GM12878 (cell line): ENCODE data around the gene LSP1.

Source experiments
- GABPA ChIP-seq: IDR thresholded peaks from 2 replicates; pipeline ENCODE4 v1.6.1; 2014; ENCODE audit warnings: antibody characterized with exemption, low read depth, mild to moderate bottlenecking, inconsistent platforms
- NFYB ChIP-seq: IDR thresholded peaks from 2 replicates; pipeline ENCODE4 v1.6.1; 2011; ENCODE audit warnings: low read depth, mild to moderate bottlenecking, low read length, improper control_type of control experiment, moderate library complexity; ENCODE audit not compliant: insufficient read depth
- PAX8 ChIP-seq: fragments of 450-650 bp; IDR thresholded peaks from 2 replicates; pipeline ENCODE4 v1.6.1; 2017; ENCODE audit warnings: mild to moderate bottlenecking, moderate library complexity
- POLR2A ChIP-seq: IDR thresholded peaks from 2 replicates; pipeline ENCODE4 v1.6.1; 2011; ENCODE audit warnings: low read depth, mild to moderate bottlenecking, low read length
- SMC3 ChIP-seq: IDR thresholded peaks from 2 replicates; pipeline ENCODE4 v1.6.1; 2011; ENCODE audit warnings: low read length, improper control_type of control experiment, borderline replicate concordance
- TF ChIP-seq, protein P1 (sequence below), 3 experiments: IDR thresholded peaks in 2 of 3; conservative IDR thresholded peaks in 1 of 3; 2 replicates each; pipeline ENCODE4 v1.5.1; 2011; ENCODE audit warnings: low read depth in 3 of 3, low read length in 3 of 3, mild to moderate bottlenecking in 3 of 3, control low read depth in 2 of 3, moderate library complexity in 2 of 3, inconsistent platforms in 1 of 3, mixed read lengths in 1 of 3; ENCODE audit not compliant: control insufficient read depth in 2 of 3, insufficient read depth in 1 of 3; ENCODE audit errors: extremely low read depth in 1 of 3

DNA sequence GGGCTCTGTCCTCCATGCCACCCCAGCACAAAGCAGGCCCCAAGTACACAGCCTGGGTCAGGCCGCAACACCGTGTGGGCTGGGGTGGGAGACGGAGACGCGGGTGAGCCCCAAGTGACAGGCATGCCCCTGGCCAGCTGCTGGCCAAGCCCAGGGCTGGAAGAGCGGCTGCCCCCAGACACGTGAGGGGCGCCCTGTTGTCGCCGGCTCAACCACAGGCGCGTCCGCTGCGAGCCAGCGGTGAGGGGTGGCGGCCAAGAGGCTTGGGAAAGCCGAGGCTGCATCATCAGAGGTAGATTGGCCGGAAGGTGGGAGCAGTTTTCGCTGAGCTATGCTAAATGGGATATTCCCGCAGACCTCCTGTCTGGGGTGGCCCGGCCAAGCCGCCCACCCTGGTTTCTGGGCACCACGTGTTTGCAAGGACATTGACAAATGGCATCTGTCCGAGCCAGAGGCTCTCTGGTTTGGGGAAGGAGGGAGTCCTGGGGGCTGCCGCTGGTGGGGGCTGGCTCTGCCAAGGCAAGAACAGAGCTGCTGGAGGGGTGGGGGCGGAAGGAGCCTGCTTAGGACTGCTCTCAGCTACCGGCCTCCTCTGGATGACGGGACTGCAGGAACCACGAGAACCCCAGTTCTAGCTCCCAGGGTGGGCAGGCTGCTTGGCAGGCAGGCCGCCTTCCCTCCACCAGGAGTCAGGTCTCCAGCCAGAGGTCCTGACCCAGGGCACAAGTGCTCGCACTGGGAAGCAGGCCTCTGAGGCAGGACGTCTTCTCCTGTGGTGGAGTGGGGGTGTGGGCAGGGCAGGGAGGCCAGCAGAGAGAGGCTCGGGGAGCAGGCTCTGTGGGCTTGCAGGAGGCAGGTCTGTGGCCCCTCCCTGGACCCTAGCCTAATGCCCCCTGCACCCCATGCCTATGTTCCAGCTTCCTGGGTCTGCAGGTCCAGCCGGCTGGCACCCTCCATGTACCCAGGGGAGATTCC lies 38.3 kb downstream of the LSP1 start:
- TF ChIP-seq POLR2A (peak; percentile 64), PAX8 (no peak), GABPA (no peak), NFYB (no peak), SMC3 (no peak)
- TF ChIP-seq, protein P1, sequence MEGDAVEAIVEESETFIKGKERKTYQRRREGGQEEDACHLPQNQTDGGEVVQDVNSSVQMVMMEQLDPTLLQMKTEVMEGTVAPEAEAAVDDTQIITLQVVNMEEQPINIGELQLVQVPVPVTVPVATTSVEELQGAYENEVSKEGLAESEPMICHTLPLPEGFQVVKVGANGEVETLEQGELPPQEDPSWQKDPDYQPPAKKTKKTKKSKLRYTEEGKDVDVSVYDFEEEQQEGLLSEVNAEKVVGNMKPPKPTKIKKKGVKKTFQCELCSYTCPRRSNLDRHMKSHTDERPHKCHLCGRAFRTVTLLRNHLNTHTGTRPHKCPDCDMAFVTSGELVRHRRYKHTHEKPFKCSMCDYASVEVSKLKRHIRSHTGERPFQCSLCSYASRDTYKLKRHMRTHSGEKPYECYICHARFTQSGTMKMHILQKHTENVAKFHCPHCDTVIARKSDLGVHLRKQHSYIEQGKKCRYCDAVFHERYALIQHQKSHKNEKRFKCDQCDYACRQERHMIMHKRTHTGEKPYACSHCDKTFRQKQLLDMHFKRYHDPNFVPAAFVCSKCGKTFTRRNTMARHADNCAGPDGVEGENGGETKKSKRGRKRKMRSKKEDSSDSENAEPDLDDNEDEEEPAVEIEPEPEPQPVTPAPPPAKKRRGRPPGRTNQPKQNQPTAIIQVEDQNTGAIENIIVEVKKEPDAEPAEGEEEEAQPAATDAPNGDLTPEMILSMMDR (IDR thresholded peaks at IDR 0.05 in 2 of 3, conservative IDR thresholded peaks at IDR 0.05 in 1 of 3; ENCODE audit: control insufficient read depth in 2 of 3, extremely low read depth in 1 of 3, insufficient read depth in 1 of 3, low read depth in 3 of 3, low read length in 3 of 3), result no peak
